ENCODE measurements around the gene CARD19.

GRCh38 chr9:93110311-93110855, 14.4 kb downstream of the CARD19 start:
- TF ChIP-seq CTCF (IDR thresholded peaks at IDR 0.05): no peak
- no peak for TF ChIP-seq POLR2A (IDR thresholded peaks at IDR 0.05)

Data from ovary (tissue), 3 donors.